GM19193 (cell line): ENCODE results near the gene PDGFRB.

Source experiments
- POLR2A ChIP-seq: IDR thresholded peaks from 4 replicates; pipeline ENCODE4 v1.6.1; 2011; ENCODE audit not compliant: insufficient read depth, insufficient read length; ENCODE audit errors: extremely low read depth

Gene PDGFRB

GRCh38 chr5:150092159-150092787, 63.4 kb downstream of the PDGFRB start:
- TF ChIP-seq POLR2A: no peak

GRCh38 chr5:150085950-150086715, 69.5 kb downstream of the PDGFRB start, which contains the start of gene CSF1R:
CSF1R (minus strand) TSS chr5:150086554; CDS start chr5:150086427, 127 bp downstream.
- no peak for TF ChIP-seq POLR2A

GRCh38 chr5:150085191-150085912, 70.3 kb downstream of the PDGFRB start:
- TF ChIP-seq POLR2A: no peak

GRCh38 chr5:150082889-150083288, 72.8 kb downstream of the PDGFRB start:
- no peak for TF ChIP-seq POLR2A

GRCh38 chr5:150082374-150082773, 73.3 kb downstream of the PDGFRB start:
- TF ChIP-seq POLR2A: no peak

GRCh38 chr5:150081541-150082283, 73.9 kb downstream of the PDGFRB start:
- TF ChIP-seq POLR2A: no peak

GRCh38 chr5:150080696-150081435, 74.8 kb downstream of the PDGFRB start:
- no peak for TF ChIP-seq POLR2A

GRCh38 chr5:150079909-150080461, 75.7 kb downstream of the PDGFRB start:
- no peak for TF ChIP-seq POLR2A

- TF ChIP-seq POLR2A: no peak
Measured at GRCh38 chr5:150078802-150079689, 76.6 kb downstream of the PDGFRB start.

GRCh38 chr5:150077996-150078801, 77.4 kb downstream of the PDGFRB start:
- no peak for TF ChIP-seq POLR2A

- TF ChIP-seq POLR2A: no peak
Measured at GRCh38 chr5:150077060-150077459, 78.6 kb downstream of the PDGFRB start.

- TF ChIP-seq POLR2A: no peak
Measured at GRCh38 chr5:150075806-150076205, 79.8 kb downstream of the PDGFRB start.
